HG02885 (cell line): Measurements from ENCODE around the gene KIAA0319L.
A peak's percentile ranks its signal among the peaks of the same experiment; 100 is the strongest.
"Not testable (repeated sequence)": the region's sequence is repeated elsewhere in the genome, so short reads cannot be mapped to it uniquely, and the experiment has no call there.

ENCODE experiments used
- ATAC-seq: cut with Tn5 transposase; IDR thresholded peaks from one replicate; pipeline ENCODE4 v1.9.1; 2021; ENCODE audit warnings: mild to moderate bottlenecking; ENCODE audit not compliant: unreplicated experiment, poor library complexity

The KIAA0319L gene

GRCh38 chr1:35585281-35585680, 28.1 kb upstream of the KIAA0319L start:
- no peak for ATAC-seq

DNA sequence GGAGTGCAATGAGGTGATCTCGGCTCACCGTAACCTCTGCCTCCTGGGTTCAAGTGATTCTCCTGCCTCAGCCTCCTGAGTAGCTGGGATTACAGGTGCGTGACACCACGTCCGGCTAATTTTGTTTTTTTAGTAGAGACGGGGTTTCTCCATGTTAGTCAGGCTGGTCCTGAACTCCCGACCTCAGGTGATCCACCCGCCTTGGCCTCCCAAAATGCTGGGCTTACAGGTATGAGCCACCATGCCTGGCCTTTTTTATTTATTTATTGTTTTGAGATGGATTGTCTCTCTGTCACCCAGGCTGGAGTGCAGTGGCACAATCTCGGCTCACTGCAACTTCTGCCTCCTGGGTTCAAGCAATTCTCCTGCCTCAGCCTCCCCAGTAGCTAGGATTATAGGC, 24.4 kb upstream of the KIAA0319L start:
- ATAC-seq = not testable (repeated sequence)

- ATAC-seq = no peak
These were observed 23.8 kb upstream of the KIAA0319L start for GRCh38 chr1:35580949-35581388.

DNA sequence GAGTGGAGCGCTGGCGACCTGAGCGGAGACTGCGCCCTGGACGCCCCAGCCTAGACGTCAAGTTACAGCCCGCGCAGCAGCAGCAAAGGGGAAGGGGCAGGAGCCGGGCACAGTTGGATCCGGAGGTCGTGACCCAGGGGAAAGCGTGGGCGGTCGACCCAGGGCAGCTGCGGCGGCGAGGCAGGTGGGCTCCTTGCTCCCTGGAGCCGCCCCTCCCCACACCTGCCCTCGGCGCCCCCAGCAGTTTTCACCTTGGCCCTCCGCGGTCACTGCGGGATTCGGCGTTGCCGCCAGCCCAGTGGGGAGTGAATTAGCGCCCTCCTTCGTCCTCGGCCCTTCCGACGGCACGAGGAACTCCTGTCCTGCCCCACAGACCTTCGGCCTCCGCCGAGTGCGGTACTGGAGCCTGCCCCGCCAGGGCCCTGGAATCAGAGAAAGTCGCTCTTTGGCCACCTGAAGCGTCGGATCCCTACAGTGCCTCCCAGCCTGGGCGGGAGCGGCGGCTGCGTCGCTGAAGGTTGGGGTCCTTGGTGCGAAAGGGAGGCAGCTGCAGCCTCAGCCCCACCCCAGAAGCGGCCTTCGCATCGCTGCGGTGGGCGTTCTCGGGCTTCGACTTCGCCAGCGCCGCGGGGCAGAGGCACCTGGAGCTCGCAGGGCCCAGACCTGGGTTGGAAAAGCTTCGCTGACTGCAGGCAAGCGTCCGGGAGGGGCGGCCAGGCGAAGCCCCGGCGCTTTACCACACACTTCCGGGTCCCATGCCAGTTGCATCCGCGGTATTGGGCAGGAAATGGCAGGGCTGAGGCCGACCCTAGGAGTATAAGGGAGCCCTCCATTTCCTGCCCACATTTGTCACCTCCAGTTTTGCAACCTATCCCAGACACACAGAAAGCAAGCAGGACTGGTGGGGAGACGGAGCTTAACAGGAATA, 20.1 kb upstream of the KIAA0319L start:
- ATAC-seq = peak; percentile 47

DNA sequence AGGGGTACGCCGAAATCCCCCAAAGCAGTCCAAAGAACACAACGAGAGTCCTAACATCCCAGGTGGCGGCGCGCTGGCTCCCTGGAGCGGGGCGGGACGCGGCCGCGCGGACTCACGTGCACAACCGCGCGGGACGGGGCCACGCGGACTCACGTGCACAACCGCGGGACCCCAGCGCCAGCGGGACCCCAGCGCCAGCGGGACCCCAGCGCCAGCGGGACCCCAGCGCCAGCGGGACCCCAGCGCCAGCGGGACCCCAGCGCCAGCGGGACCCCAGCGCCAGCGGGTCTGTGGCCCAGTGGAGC, 19.5 kb upstream of the KIAA0319L start:
- ATAC-seq = not testable (repeated sequence)

- no peak for ATAC-seq
These were observed 19.0 kb upstream of the KIAA0319L start for GRCh38 chr1:35576061-35576765.

DNA sequence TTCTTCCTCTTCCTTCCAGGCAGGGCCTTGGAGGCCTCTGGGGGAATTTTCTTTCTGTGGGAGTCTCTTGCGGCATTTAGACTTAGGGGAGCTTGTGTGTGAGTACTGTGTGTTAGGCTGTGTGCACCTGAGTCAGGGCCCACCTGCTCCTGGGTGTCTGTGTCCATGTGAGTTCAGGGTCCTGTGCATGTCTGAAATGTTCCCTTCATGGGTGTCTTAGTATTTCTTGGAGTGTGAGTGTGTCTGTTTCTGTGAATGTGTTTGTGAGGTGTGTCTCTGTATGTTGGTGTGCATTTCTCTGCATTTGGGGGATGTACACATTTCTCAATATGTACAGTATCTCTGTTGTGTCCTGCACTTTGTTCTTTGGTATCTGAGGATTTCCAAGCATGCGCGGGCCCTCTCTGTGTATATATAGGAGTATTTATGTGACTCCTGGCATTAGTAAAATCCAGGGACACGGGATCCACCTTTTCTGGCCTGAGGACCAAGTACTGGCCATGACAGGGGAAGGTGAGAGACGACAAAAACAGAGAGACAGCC, 18.3 kb upstream of the KIAA0319L start:
- ATAC-seq = no peak

GRCh38 chr1:35574655-35575415, 17.6 kb upstream of the KIAA0319L start:
- ATAC-seq = no peak

GRCh38 chr1:35574125-35574654, 17.0 kb upstream of the KIAA0319L start:
- ATAC-seq = no peak

DNA sequence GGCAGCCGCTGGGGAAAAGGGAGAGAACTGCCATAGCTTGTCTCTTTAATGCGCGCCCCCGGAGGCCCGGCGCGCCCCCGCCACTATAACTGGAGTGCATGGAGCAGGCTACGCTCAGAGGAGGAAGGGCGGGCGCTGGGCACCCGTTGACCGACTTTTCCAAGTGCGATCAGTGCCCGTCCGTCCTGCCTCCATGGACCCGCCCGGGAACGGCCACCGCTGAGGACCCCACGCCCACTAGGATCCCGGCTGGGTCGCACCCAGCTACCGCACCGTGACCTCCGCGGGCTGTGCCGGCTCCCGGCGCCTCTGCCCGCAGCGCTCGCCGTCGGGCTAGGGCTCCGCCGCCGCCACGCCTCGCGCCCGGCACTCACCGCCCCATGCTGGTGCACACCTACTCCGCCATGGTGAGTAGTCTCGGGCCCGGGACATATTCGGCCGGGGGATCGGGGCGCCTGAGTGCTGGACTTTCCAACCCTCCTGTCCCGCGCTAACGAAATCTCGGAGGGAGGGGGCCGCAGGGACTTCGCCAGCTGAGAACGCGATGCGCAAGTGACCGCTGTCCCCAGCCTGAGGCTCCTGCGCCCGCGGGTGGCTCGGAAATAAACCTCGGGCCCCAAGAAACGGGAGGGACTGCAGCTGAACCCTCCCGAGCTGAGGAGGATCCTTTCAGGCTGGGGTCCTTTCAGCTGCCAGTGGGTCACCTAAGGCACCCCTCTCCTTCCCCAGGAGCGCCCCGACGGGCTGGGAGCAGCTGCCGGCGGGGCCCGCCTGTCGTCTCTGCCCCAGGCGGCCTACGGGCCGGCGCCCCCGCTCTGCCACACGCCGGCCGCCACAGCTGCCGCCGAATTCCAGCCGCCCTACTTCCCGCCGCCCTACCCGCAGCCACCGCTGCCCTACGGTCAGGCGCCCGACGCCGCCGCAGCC, 16.3 kb upstream of the KIAA0319L start, which contains the start of gene TFAP2E:
TSS of gene TFAP2E (plus strand) at position 117 of the 927 bp plus-strand sequence. CDS start at position 381, 264 bp downstream.
- no peak for ATAC-seq

- no peak for ATAC-seq
These were observed 15.1 kb upstream of the KIAA0319L start for GRCh38 chr1:35572296-35572695.

DNA sequence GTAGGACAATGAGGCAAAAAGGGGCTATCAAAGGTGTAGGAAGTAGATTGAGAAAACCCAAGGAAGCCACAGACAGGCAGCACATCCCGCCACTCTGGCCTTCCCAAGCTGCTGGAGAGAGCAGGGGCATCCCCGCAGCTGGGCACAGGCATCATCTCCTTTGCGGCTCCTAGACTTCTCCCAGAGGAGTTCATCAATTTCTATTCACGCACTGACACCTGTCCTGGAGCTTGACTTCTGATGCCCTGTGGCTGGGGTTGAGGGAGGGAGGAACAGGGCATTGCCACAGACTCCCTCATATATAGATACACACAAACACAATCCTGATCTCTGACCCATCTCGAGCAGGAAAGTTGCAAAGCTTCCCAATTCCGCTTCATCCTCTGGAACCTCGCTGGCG, 14.1 kb upstream of the KIAA0319L start:
- no peak for ATAC-seq

GRCh38 chr1:35570589-35571137, 13.5 kb upstream of the KIAA0319L start:
- ATAC-seq = no peak

GRCh38 chr1:35569936-35570335, 12.7 kb upstream of the KIAA0319L start:
- ATAC-seq = no peak

- no peak for ATAC-seq
These were observed 11.8 kb upstream of the KIAA0319L start for GRCh38 chr1:35568975-35569395.

DNA sequence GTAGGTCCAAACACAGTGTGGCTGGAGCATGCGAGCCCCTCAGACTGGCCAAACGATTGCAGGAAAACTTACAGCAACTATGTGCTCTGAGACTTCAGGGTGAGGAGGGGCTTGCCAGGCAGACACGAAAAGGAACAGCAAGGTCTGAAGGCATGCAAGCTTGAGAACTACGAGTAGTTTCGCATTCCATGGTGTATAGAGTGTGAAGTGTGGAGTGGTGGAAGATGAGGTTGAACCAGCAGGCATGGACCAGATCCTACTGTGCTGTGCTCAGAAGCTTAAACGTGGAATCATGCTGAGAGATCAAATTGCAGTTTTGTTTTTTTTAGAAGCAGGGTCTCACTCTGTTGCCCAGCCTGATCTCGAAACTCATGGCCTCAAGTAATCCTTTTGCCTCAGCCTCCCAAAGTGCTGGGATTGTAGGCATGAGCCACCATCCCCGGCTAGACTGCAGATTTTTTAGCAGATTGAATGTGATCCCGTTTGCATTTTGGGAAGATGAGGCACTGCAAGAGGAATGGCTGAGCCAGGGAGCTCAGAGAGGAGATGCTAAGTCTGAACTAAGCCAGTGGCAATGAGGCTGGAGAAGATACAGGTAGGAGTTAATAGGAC, 10.8 kb upstream of the KIAA0319L start:
- no peak for ATAC-seq

GRCh38 chr1:35565742-35566133, 8.5 kb upstream of the KIAA0319L start:
- no peak for ATAC-seq
